K562 (cell line): ENCODE results near the gene CCDC69.

Experiments
- BRD4 ChIP-seq: fragments of 200-600 bp; sonication (generic); IDR thresholded peaks from 2 replicates; pipeline ENCODE4 v1.6.1; 2017; ENCODE audit warnings: inconsistent platforms
- CCAR2 ChIP-seq: fragments of 200-400 bp; formaldehyde crosslinking; IDR thresholded peaks from 2 replicates; pipeline ENCODE4 v1.6.1; 2017; ENCODE audit warnings: mild to moderate bottlenecking, low read depth, low read length
- CTCF ChIP-seq, 3 experiments: IDR thresholded peaks in 2 of 3; conservative IDR thresholded peaks in 1 of 3; 2 replicates each; pipeline ENCODE4 v1.5.1; 2011 to 2012; ENCODE audit warnings: low read length in 3 of 3, mild to moderate bottlenecking in 3 of 3, control low read depth in 2 of 3, improper control_type of control experiment in 1 of 3, inconsistent platforms in 1 of 3, low read depth in 1 of 3, mixed read lengths in 1 of 3, moderate library complexity in 1 of 3; ENCODE audit not compliant: insufficient read depth in 2 of 3
- EZH2 ChIP-seq: IDR thresholded peaks from 2 replicates; pipeline ENCODE4 v1.6.1; 2012; ENCODE audit warnings: low read depth, mild to moderate bottlenecking, inconsistent platforms, low read length, borderline replicate concordance
- FOXP4 ChIP-seq: sonication (generic); formaldehyde crosslinking; IDR thresholded peaks from 2 replicates; pipeline ENCODE4 v1.8.0; 2022; ENCODE audit warnings: mild to moderate bottlenecking, missing genetic modification reagents, borderline replicate concordance
- GATA2 ChIP-seq: sonication (generic); formaldehyde crosslinking; IDR thresholded peaks from 2 replicates; pipeline ENCODE4 v1.4.0; 2020; ENCODE audit warnings: mild to moderate bottlenecking, missing genetic modification reagents
- HMGXB4 ChIP-seq: sonication (generic); formaldehyde crosslinking; IDR thresholded peaks from 2 replicates; pipeline ENCODE4 v1.8.1; 2023; ENCODE audit warnings: mild to moderate bottlenecking, missing genetic modification reagents
- LCOR ChIP-seq: sonication (generic); formaldehyde crosslinking; IDR thresholded peaks from 2 replicates; pipeline ENCODE4 v1.8.0; 2022; ENCODE audit warnings: mild to moderate bottlenecking, missing genetic modification reagents
- POLR2A ChIP-seq: fragments of 450-650 bp; conservative IDR thresholded peaks from 2 replicates; pipeline ENCODE4 v1.6.1; 2016
- POLR2B ChIP-seq: fragments of 450-650 bp; IDR thresholded peaks from 2 replicates; pipeline ENCODE4 v1.6.1; 2018; ENCODE audit warnings: low read depth; ENCODE audit not compliant: partially characterized antibody
- POU5F1 ChIP-seq: fragments of 150-350 bp; IDR thresholded peaks from 2 replicates; pipeline ENCODE4 v1.6.1; 2014; ENCODE audit warnings: borderline replicate concordance, low read length, low read depth, mild to moderate bottlenecking; ENCODE audit not compliant: partially characterized antibody
- TAF7 ChIP-seq: fragments of 450-650 bp; IDR thresholded peaks from 2 replicates; pipeline ENCODE4 v1.6.1; 2016; ENCODE audit warnings: missing genetic modification characterization, missing compliant biosample characterization
- TCF7 ChIP-seq: sonication (generic); IDR thresholded peaks from 2 replicates; pipeline ENCODE4 v1.6.1; 2016; ENCODE audit warnings: antibody characterized with exemption, borderline replicate concordance
- TF ChIP-seq, protein P1 (sequence below): sonication (generic); formaldehyde crosslinking; IDR thresholded peaks from 2 replicates; pipeline ENCODE4 v1.8.1; 2022; ENCODE audit warnings: missing genetic modification reagents

DNA sequence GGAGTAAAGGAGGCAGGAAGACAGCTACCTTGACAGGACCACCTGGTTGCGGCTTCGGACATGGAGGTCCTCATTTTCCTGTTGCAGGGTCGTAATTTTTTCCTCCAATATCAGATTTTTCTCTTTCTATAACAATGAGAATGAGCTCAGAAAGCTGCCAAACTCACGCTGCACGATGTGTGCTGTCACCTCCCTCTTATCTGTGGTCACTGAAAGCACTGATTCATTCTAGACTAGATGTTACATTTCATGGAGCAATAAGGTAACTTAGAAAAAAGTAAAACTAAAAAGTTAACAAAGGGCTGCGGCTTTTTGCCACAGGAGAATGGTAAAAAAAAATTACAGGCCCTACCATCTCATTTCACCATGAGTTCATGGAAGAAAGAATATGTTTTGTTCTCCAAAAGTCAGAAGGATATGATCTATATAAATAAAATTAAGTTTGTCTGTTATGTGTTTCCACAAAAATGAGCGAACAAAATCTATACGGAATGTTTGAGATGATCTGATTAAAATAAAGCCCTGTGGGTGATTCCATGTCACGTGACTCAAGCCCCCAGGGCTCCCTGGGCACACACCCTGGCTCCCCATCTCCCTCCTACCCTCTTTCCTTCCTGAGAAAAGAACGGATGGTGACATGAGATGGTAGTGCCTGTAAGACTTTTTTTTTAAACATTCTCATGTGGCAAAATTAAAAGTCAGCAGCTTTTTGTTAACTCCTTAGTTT, 39.4 kb downstream of the CCDC69 start:
- TF ChIP-seq EZH2 (no peak), CTCF (IDR thresholded peaks at IDR 0.05 in 2 of 3, conservative IDR thresholded peaks at IDR 0.05 in 1 of 3; ENCODE audit: insufficient read depth in 2 of 3, low read depth in 1 of 3, low read length in 3 of 3) (no peak), HMGXB4 (CRISPR knock-in tag) (no peak), GATA2 (CRISPR knock-in tag) (no peak), POLR2B (no peak), TCF7 (no peak), CCAR2 (no peak), POLR2A (no peak), POU5F1 (no peak), LCOR (CRISPR knock-in tag) (no peak), FOXP4 (CRISPR knock-in tag) (no peak), BRD4 (no peak), TAF7 (tag) (no peak)
- TF ChIP-seq, protein P1, sequence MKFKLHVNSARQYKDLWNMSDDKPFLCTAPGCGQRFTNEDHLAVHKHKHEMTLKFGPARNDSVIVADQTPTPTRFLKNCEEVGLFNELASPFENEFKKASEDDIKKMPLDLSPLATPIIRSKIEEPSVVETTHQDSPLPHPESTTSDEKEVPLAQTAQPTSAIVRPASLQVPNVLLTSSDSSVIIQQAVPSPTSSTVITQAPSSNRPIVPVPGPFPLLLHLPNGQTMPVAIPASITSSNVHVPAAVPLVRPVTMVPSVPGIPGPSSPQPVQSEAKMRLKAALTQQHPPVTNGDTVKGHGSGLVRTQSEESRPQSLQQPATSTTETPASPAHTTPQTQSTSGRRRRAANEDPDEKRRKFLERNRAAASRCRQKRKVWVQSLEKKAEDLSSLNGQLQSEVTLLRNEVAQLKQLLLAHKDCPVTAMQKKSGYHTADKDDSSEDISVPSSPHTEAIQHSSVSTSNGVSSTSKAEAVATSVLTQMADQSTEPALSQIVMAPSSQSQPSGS (CRISPR knock-in tag), result no peak
